K562 (cell line): ENCODE data around the gene STXBP5L. TPM values are rescaled to one million over a fixed set of nuclear protein-coding genes. Genes with fewer than 3 reads are reported as not detected.

Experiments used
- ATAC-seq: fragments of 200-7000 bp; cut with Tn5 transposase; 3 replicates; pipeline ENCODE4 v1.9.1; 2020; ENCODE audit warnings: moderate library complexity
- BruUV-seq: library from RNA; stranded (reverse); fragments of 400-500 nt; replicated peaks from 2 replicates; lab custom pipeline; 2021; lab: Mats Ljungman, UMichigan
- CTCF ChIA-PET: fragments of 300-600 bp; formaldehyde crosslinking; extraction: SDS; loops from one replicate; lab custom pipeline; 2021; ENCODE audit warnings: low intra/inter-chr PET ratio; lab: Yijun Ruan, JAX
- POLR2A ChIA-PET: fragments of 300-600, 350-650 bp; sonication (Branson Sonifier 250); formaldehyde crosslinking; extraction: SDS; loops from one replicate; lab custom pipeline; 2021; ENCODE audit warnings: antibody characterized with exemption, inconsistent platforms; lab: Yijun Ruan, JAX
- DNase-seq, 4 experiments: peaks; one replicate each; pipeline versions ENCODE4 v3.0.0 to v3.0.0-alpha.2; 2011 to 2018; ENCODE audit warnings: low spot score in 3 of 4, mixed read lengths in 3 of 4; ENCODE audit errors: extremely low read depth in 1 of 4
- FAIRE-seq: peaks from 2 replicates; lab custom pipeline; 2011; peaks lifted over from hg19 to GRCh38; lab: Jason Lieb, UNC
- H2AFZ ChIP-seq: 2 replicates; pipeline ENCODE4 v1.6.0; 2011; ENCODE audit warnings: low read depth, low read length, control low read depth, inconsistent platforms
- H3K27ac ChIP-seq: fragments of 200-600 bp; 3 replicates; pipeline ENCODE4 v1.8.0; 2011; ENCODE audit warnings: low read depth, mild to moderate bottlenecking, control low read depth, inconsistent platforms, low read length, moderate library complexity, mixed read lengths; ENCODE audit errors: extremely low read depth
- H3K27me3 ChIP-seq, 2 experiments: fragments of 300-600 bp in 1 of 2; 2 replicates in 1 of 2; 3 replicates in 1 of 2; pipeline versions ENCODE4 v1.6.0 to v1.8.0; 2011; ENCODE audit warnings: inconsistent platforms in 2 of 2, low read length in 2 of 2, mild to moderate bottlenecking in 1 of 2, mixed read lengths in 1 of 2, moderate library complexity in 1 of 2; ENCODE audit not compliant: control insufficient read depth in 2 of 2, insufficient read depth in 2 of 2
- H3K36me3 ChIP-seq: fragments of 300-600 bp; 3 replicates; pipeline ENCODE4 v1.8.0; 2011; ENCODE audit warnings: mild to moderate bottlenecking, low read length, inconsistent platforms; ENCODE audit not compliant: control insufficient read depth, insufficient read depth
- H3K4me1 ChIP-seq, 2 experiments: fragments of 200-600 bp in 1 of 2; replicated peaks in 1 of 2; 2 replicates in 1 of 2; 3 replicates in 1 of 2; pipeline versions ENCODE4 v1.5.1 to v1.8.0; 2011; ENCODE audit warnings: inconsistent platforms in 2 of 2, low read length in 2 of 2, mild to moderate bottlenecking in 1 of 2, mixed read lengths in 1 of 2, moderate library complexity in 1 of 2; ENCODE audit not compliant: control insufficient read depth in 2 of 2, insufficient read depth in 2 of 2
- H3K4me2 ChIP-seq: 2 replicates; pipeline ENCODE4 v1.6.1; 2011; ENCODE audit warnings: low read length, control low read depth, inconsistent platforms, mixed read lengths; ENCODE audit not compliant: insufficient read depth
- H3K4me3 ChIP-seq: fragments of 200-600 bp; sonication (generic), shearing (Covaris generic); 2 replicates; pipeline ENCODE4 v1.5.1; 2016; ENCODE audit warnings: control low read depth, inconsistent platforms
- H3K79me2 ChIP-seq: fragments of 200-600 bp; 3 replicates; pipeline ENCODE4 v1.8.0; 2011; ENCODE audit warnings: low read length, inconsistent platforms; ENCODE audit not compliant: control insufficient read depth, insufficient read depth
- H3K9ac ChIP-seq, 2 experiments: 2 replicates each; pipeline versions ENCODE4 v1.6.0 to v1.6.1; 2011; ENCODE audit warnings: low read depth in 2 of 2, low read length in 2 of 2, control low read depth in 1 of 2, inconsistent platforms in 1 of 2, mild to moderate bottlenecking in 1 of 2, mixed read lengths in 1 of 2; ENCODE audit not compliant: insufficient read depth in 1 of 2
- H3K9me1 ChIP-seq: one replicate; pipeline ENCODE4 v1.6.0; 2011; ENCODE audit warnings: inconsistent platforms, mild to moderate bottlenecking, low read length, moderate library complexity; ENCODE audit not compliant: control insufficient read depth, insufficient read depth
- H3K9me3 ChIP-seq: replicated peaks from 2 replicates; pipeline ENCODE4 v1.5.1; 2011; ENCODE audit warnings: low read depth, low read length, inconsistent platforms; ENCODE audit not compliant: control insufficient read depth, insufficient read depth
- H4K20me1 ChIP-seq: replicated peaks from 2 replicates; pipeline ENCODE4 v1.6.1; 2011; ENCODE audit warnings: low read length, inconsistent platforms, mixed read lengths; ENCODE audit not compliant: control insufficient read depth, insufficient read depth
- ADNP ChIP-seq: fragments of 200-800 bp; sonication (Bioruptor generic); IDR thresholded peaks from 2 replicates; pipeline ENCODE4 v1.6.1; 2016; ENCODE audit warnings: missing genetic modification characterization, missing compliant biosample characterization
- CBX5 ChIP-seq: IDR thresholded peaks from 2 replicates; pipeline ENCODE4 v1.6.1; 2014; ENCODE audit warnings: low read depth, borderline replicate concordance
- ERF ChIP-seq: fragments of 450-650 bp; formaldehyde crosslinking; IDR thresholded peaks from 2 replicates; pipeline ENCODE4 v1.4.0; 2020; ENCODE audit warnings: mild to moderate bottlenecking, mixed read lengths
- HNRNPLL ChIP-seq: fragments of 200-400 bp; formaldehyde crosslinking; IDR thresholded peaks from 2 replicates; pipeline ENCODE4 v1.6.1; 2017; ENCODE audit warnings: low read length, low read depth, mild to moderate bottlenecking; ENCODE audit not compliant: poor library complexity, severe bottlenecking
- IFI16 ChIP-seq: fragments of 250-450 bp; sonication (Bioruptor Pico); IDR thresholded peaks from 2 replicates; pipeline ENCODE4 v2.1.2; 2022; ENCODE audit warnings: mild to moderate bottlenecking, inconsistent platforms
- JUND ChIP-seq, 2 experiments: IDR thresholded peaks; 2 replicates in 1 of 2; 3 replicates in 1 of 2; pipeline ENCODE4 v1.6.1; 2011; ENCODE audit warnings: borderline replicate concordance in 2 of 2, low read depth in 2 of 2, low read length in 2 of 2, improper control_type of control experiment in 1 of 2, missing biosample characterization in 1 of 2, missing genetic modification characterization in 1 of 2, missing genetic modification reagents in 1 of 2
- KDM2B ChIP-seq: fragments of 250-450 bp; sonication (Bioruptor Pico); IDR thresholded peaks from 2 replicates; pipeline ENCODE4 v1.8.0; 2021; ENCODE audit warnings: mild to moderate bottlenecking, moderate library complexity
- NFATC3 ChIP-seq: fragments of 450-650 bp; IDR thresholded peaks from 2 replicates; pipeline ENCODE4 v1.6.1; 2017; ENCODE audit warnings: mild to moderate bottlenecking
- NONO ChIP-seq, 2 experiments: fragments of 200-400 bp in 1 of 2; fragments of 450-650 bp in 1 of 2; formaldehyde crosslinking in 1 of 2; IDR thresholded peaks; 2 replicates each; pipeline ENCODE4 v1.6.1; 2017; ENCODE audit warnings: low read depth in 2 of 2, mild to moderate bottlenecking in 2 of 2, moderate library complexity in 2 of 2, low read length in 1 of 2
- POLR3G ChIP-seq: IDR thresholded peaks from 2 replicates; pipeline ENCODE4 v1.6.1; 2011; ENCODE audit not compliant: insufficient read length, insufficient replicate concordance; ENCODE audit errors: extremely low read depth
- SUPT5H ChIP-seq: fragments of 450-650 bp; IDR thresholded peaks from 2 replicates; pipeline ENCODE4 v1.6.1; 2016
- ZKSCAN3 ChIP-seq: fragments of 250-450 bp; sonication (Bioruptor Pico); IDR thresholded peaks from 2 replicates; pipeline ENCODE4 v1.4.0; 2020
- ZNF184 ChIP-seq: sonication (generic); formaldehyde crosslinking; IDR thresholded peaks from 2 replicates; pipeline ENCODE4 v1.5.0; 2020; ENCODE audit warnings: missing genetic modification reagents
- WGBS: fragments of 100-300 bp; shearing (Covaris generic); methylation state at CpG from one replicate; pipeline ENCODE4 v1.1.6; 2016; ENCODE audit warnings: low coverage, mixed read lengths; ENCODE audit not compliant: insufficient coverage; ENCODE audit errors: missing lambda C conversion rate; 5-methylcytosine and 5-hydroxymethylcytosine counted together
- in situ Hi-C: fragments of 300-500 bp; cut with MboI; formaldehyde crosslinking; loops from 4 replicates; pipeline ENCODE4 v1.15.0; 2018; ENCODE audit warnings: inconsistent platforms, mixed read lengths
- intact Hi-C: fragments of 100-400 bp; cut with micrococcal nuclease; formaldehyde crosslinking; loops from 2 replicates; pipeline ENCODE4 v1.14.2; 2022
- polyA plus RNA-seq, 8 experiments: library from polyadenylated mRNA; depleted of rRNA in 4 of 8; stranded (reverse) in 5 of 8; unstranded in 3 of 8; fragments of >200 nt; fragmentation: Nextera tagmentation in 2 of 8; fragmentation: Illumina TruSeq in 1 of 8; extraction: Ambion mirVana in 2 of 8; extraction: Trizol in 1 of 8; gene quantifications; 2 replicates each; pipeline versions ENCODE4 v1.2.1 to v1.2.3, GENCODE V29; 2011 to 2014; ENCODE audit warnings: inconsistent platforms in 1 of 8, missing spikeins in 1 of 8
- total RNA-seq, 7 experiments: library from RNA; depleted of rRNA in 6 of 7; stranded (reverse); fragments of >200 nt in 6 of 7; fragmentation: Illumina TruSeq in 2 of 7; extraction: Trizol in 2 of 7; gene quantifications; 2 replicates each; pipeline versions ENCODE4 v1.2.1 to v1.2.3, GENCODE V29; 2011 to 2021; ENCODE audit warnings: low replicate concordance in 1 of 7
- TF ChIP-seq, protein P1 (sequence below): fragments of 250-450 bp; sonication (Bioruptor Pico); IDR thresholded peaks from 2 replicates; pipeline ENCODE4 v1.5.1; 2021; ENCODE audit warnings: mild to moderate bottlenecking
- TF ChIP-seq, protein P2 (sequence below), 2 experiments: IDR thresholded peaks; 2 replicates each; pipeline ENCODE4 v1.6.1; 2011; ENCODE audit warnings: borderline replicate concordance in 1 of 2, control low read depth in 1 of 2, low read depth in 1 of 2, low read length in 1 of 2, mild to moderate bottlenecking in 1 of 2, mixed read lengths in 1 of 2, moderate library complexity in 1 of 2; ENCODE audit not compliant: insufficient read depth in 1 of 2, insufficient read length in 1 of 2, poor library complexity in 1 of 2, severe bottlenecking in 1 of 2; ENCODE audit errors: extremely low read depth in 1 of 2
- TF ChIP-seq, protein P3 (sequence below): fragments of 250-450 bp; sonication (Bioruptor Pico); IDR thresholded peaks from 2 replicates; pipeline ENCODE4 v1.5.0; 2021; ENCODE audit warnings: mild to moderate bottlenecking, moderate library complexity

STXBP5L gene
- total and polyA plus RNA-seq, 9 of the 15 experiments (the other 6 are each of a cell fraction or from before 2014, with no cell fraction given) = 0.03 to 0.04 (median 0.03) TPM; not detected in 6

DNA sequence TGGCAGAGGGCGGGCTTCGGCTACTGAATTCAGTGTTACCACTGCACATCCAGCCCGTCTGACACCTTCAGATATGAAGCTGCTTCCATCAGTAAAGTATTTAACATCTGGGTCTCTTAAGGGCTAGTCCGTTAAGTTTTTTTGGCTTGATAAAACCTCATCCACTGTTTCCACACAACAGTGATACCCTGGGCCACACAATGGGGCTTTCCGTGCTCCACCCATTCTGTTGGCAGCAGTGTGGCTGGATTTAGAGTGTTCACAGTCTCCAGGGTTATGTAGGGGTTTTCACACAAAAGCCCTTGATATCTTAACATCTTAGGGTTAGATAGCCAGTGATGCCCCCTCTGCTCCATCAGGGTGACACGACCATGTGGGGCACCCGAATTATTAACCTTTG, 165.0 kb downstream of the STXBP5L start (continued):
- TF ChIP-seq, protein P1, sequence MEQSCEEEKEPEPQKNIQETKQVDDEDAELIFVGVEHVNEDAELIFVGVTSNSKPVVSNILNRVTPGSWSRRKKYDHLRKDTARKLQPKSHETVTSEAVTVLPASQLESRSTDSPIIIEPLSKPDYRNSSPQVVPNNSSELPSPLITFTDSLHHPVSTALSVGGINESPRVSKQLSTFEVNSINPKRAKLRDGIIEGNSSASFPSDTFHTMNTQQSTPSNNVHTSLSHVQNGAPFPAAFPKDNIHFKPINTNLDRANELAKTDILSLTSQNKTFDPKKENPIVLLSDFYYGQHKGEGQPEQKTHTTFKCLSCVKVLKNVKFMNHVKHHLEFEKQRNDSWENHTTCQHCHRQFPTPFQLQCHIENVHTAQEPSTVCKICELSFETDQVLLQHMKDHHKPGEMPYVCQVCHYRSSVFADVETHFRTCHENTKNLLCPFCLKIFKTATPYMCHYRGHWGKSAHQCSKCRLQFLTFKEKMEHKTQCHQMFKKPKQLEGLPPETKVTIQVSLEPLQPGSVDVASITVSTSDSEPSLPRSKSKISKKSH (CRISPR knock-in tag) = no peak
- TF ChIP-seq, protein P2, sequence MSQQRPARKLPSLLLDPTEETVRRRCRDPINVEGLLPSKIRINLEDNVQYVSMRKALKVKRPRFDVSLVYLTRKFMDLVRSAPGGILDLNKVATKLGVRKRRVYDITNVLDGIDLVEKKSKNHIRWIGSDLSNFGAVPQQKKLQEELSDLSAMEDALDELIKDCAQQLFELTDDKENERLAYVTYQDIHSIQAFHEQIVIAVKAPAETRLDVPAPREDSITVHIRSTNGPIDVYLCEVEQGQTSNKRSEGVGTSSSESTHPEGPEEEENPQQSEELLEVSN (IDR thresholded peaks at IDR 0.05; ENCODE audit: borderline replicate concordance in 1 of 2, extremely low read depth in 1 of 2, insufficient read depth in 1 of 2, insufficient read length in 1 of 2, low read depth in 1 of 2, low read length in 1 of 2, poor library complexity in 1 of 2, severe bottlenecking in 1 of 2) = no peak
- TF ChIP-seq, all 486 proteins: peak for 0

DNA sequence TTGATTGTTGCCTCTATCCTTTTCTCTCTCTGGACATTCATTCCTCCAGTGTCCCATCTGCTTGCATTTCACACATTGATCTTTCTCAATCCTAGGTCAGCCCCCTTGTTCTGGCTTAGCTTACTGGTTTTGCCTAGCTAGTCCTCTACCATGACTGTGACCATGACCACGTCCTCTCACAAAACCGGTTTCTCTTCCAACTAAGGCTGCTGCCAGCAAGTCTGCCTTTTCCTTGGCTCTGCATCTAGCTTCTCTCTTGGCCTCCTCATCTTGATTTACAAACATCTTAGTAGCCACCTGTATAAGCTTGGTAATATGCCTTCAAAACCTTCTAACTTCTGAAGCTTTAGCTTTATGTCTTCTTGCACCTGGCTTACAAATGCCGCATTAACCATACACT, 167.2 kb downstream of the STXBP5L start:
- H3K4me1 ChIP-seq = no peaks in the 10 kb centered on the region
- no peak overlapping the region for H3K4me3 ChIP-seq
- CTCF ChIA-PET = no interaction called here
- FAIRE-seq (no peak), DNase-seq (no peak), ATAC-seq (no peak)
- H2AFZ ChIP-seq = no peak overlapping the region
- no peaks in the 10 kb centered on the region for H3K27me3 ChIP-seq
- in situ Hi-C loops (no loop called here), intact Hi-C loops (no loop called here)
- no peaks in the 10 kb centered on the region for H4K20me1 ChIP-seq
- BruUV-seq = no TSS peak
- no peaks in the 10 kb centered on the region for H3K79me2 ChIP-seq
- H3K27ac ChIP-seq = no peak overlapping the region
- no peaks in the 10 kb centered on the region for H3K9me3 ChIP-seq
- H3K9me1 ChIP-seq = no peaks in the 10 kb centered on the region
- POLR2A ChIA-PET = no interaction called here
- H3K4me2 ChIP-seq = no peak overlapping the region
- no peak overlapping the region for H3K9ac ChIP-seq
- H3K36me3 ChIP-seq = no peaks in the 10 kb centered on the region
- WGBS = 0% methylated on average over 3 of the region's 3 CpGs
- TF ChIP-seq ZKSCAN3 (CRISPR knock-in tag) = no peak
- no peak for TF ChIP-seq ADNP (tag)
- TF ChIP-seq SUPT5H = no peak
- no peak for TF ChIP-seq ZNF184 (CRISPR knock-in tag)
- TF ChIP-seq NFATC3 = no peak
- TF ChIP-seq POLR3G = no peak
- TF ChIP-seq JUND (IDR thresholded peaks at IDR 0.05; ENCODE audit: borderline replicate concordance, low read depth, low read length) = no peak
- TF ChIP-seq JUND (tag; IDR thresholded peaks at IDR 0.05; ENCODE audit: borderline replicate concordance, low read depth, low read length) = no peak
- no peak for TF ChIP-seq ERF (CRISPR knock-in tag)
- TF ChIP-seq, protein P3, sequence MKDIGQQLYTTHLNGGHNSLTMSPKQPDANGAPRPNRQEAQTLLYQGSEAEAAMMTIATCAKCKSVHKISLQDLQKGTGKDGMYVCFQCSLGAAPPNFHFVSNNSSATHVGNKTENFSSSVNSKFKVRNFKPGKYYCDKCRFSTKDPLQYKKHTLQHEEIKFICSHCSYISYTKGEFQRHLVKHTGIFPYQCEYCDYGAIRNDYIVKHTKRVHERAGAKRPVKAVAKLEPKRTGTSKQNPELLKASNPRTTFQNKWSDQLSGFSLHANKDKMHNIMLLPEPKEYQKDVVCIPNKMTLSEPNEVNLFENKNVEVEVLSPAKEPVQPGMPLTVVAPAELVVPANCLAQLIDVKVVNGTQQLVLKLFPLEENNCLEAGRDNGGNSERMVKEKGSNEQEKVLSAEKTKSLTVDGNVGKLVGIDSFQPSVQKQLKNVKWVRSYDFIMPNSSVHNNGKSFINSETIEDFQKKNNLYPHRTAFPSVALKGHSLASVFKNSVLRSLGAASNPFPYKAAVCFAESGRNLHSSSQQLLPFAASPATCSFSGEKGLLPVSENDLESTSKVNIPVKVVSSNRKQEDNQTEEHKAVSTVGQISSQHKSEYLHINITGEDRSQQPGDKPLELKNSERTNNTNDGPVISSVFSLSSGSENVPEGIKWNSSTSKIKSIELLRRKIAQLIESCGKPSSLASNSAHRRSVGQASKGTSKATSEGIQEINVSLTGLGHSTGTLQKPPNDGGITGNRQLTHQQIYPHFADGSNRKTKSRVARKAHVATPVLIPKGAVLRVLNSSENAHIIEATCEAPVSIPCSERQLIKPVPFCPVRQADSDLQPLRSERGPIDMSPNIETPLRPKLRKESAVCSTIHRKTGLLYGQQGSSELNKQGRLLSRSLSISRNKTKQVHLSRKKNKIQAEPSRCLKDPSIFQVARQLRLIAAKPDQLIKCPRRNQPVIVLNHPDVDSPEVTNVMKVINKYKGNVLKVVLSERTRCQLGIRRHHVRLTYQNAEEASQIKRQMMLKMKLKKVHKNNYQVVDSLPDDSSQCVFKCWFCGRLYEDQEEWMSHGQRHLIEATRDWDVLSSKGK = no peak
- TF ChIP-seq KDM2B (CRISPR knock-in tag) = no peak
- TF ChIP-seq CBX5 = no peak
- TF ChIP-seq HNRNPLL = no peak
- TF ChIP-seq NONO (IDR thresholded peaks at IDR 0.05; ENCODE audit: low read depth in 2 of 2, low read length in 1 of 2) = no peak
- no peak for TF ChIP-seq IFI16 (CRISPR knock-in tag)
